GM19455 (cell line): ENCODE measurements around the gene CES3.
"Not testable (repeated sequence)": the region's sequence is repeated elsewhere in the genome, so short reads cannot be mapped to it uniquely, and the experiment has no call there.

Experiments
- ATAC-seq: cut with Tn5 transposase; IDR thresholded peaks from one replicate; pipeline ENCODE4 v1.9.1; 2021; ENCODE audit not compliant: unreplicated experiment

The CES3 gene

GRCh38 chr16:66964049-66964448 lies 3.0 kb downstream of the CES3 start:
- no peak for ATAC-seq

- ATAC-seq: no peak
Measured at GRCh38 chr16:66968847-66969246, 7.8 kb downstream of the CES3 start.

- ATAC-seq: no peak
Measured at GRCh38 chr16:66970775-66971720, 10.0 kb downstream of the CES3 start.

GRCh38 chr16:66972983-66973382 lies 11.9 kb downstream of the CES3 start:
- no peak for ATAC-seq

- ATAC-seq: no peak
Measured at GRCh38 chr16:66973716-66974115, 12.7 kb downstream of the CES3 start.

GRCh38 chr16:66974156-66974931 lies 13.3 kb downstream of the CES3 start:
- not testable (repeated sequence) for ATAC-seq

- ATAC-seq: not testable (repeated sequence)
Measured at GRCh38 chr16:66974932-66975246, 13.8 kb downstream of the CES3 start.

- no peak for ATAC-seq
Measured at GRCh38 chr16:66975302-66975893, 14.3 kb downstream of the CES3 start.

GRCh38 chr16:66976746-66977145 lies 15.7 kb downstream of the CES3 start:
- no peak for ATAC-seq

- ATAC-seq: peak; percentile 64
Measured at GRCh38 chr16:66977341-66978113, 16.5 kb downstream of the CES3 start.

- ATAC-seq: no peak
Measured at GRCh38 chr16:66979011-66979717, 18.1 kb downstream of the CES3 start.

- ATAC-seq: no peak
Measured at GRCh38 chr16:66983033-66983432, 22.0 kb downstream of the CES3 start.

GRCh38 chr16:66984892-66985311 lies 23.8 kb downstream of the CES3 start:
- ATAC-seq: no peak

GRCh38 chr16:66986559-66986958 lies 25.5 kb downstream of the CES3 start:
- no peak for ATAC-seq

- ATAC-seq: no peak
Measured at GRCh38 chr16:66988197-66988788, 27.2 kb downstream of the CES3 start, which contains the start of gene CES4A. Gene CES4A (plus strand): TSS chr16:66988589. CDS start chr16:66988773, 184 bp downstream.

- no peak for ATAC-seq
Measured at GRCh38 chr16:66991545-66992077, 30.5 kb downstream of the CES3 start.

GRCh38 chr16:66993558-66993957 lies 32.5 kb downstream of the CES3 start:
- ATAC-seq: not testable (repeated sequence)

GRCh38 chr16:66996324-66996982 lies 35.4 kb downstream of the CES3 start:
- ATAC-seq: no peak

GRCh38 chr16:66996983-66997358 lies 35.9 kb downstream of the CES3 start:
- ATAC-seq: no peak
